ENCODE results near the gene SNPH.

- TF ChIP-seq CTCF (IDR thresholded peaks at IDR 0.05) (no peak), POLR2A (IDR thresholded peaks at IDR 0.05) (no peak)
These were observed 62.7 kb downstream of the SNPH start, which contains the start of gene SDCBP2 for GRCh38 chr20:1328680-1329330.
